Ectodermal cell (in vitro differentiated cells): ENCODE results near the gene RFX5.

Experiments
- H3K27ac ChIP-seq: 2 replicates; pipeline ENCODE4 v1.7.0; 2013; ENCODE audit warnings: mild to moderate bottlenecking, low read depth, low read length; ENCODE audit not compliant: insufficient read depth, poor library complexity, severe bottlenecking
- H3K27me3 ChIP-seq: 2 replicates; pipeline ENCODE4 v1.7.0; 2013; ENCODE audit warnings: mild to moderate bottlenecking, low read length; ENCODE audit not compliant: insufficient read depth, control insufficient read depth, poor library complexity, severe bottlenecking
- H3K36me3 ChIP-seq: one replicate; pipeline ENCODE4 v1.7.0; 2013; ENCODE audit warnings: low read length; ENCODE audit not compliant: control insufficient read depth, insufficient read depth
- H3K4me1 ChIP-seq: one replicate; pipeline ENCODE4 v1.7.0; 2013; ENCODE audit warnings: low read length; ENCODE audit not compliant: control insufficient read depth, insufficient read depth
- H3K4me3 ChIP-seq: 2 replicates; pipeline ENCODE4 v1.7.0; 2013; ENCODE audit warnings: low read depth, low read length, control low read depth; ENCODE audit not compliant: insufficient read depth
- H3K9me3 ChIP-seq: 2 replicates; pipeline ENCODE4 v1.7.0; 2013; ENCODE audit warnings: mild to moderate bottlenecking, low read length, moderate library complexity; ENCODE audit not compliant: control insufficient read depth
- WGBS, 2 experiments: methylation state at CpG; one replicate each; pipeline ENCODE4 v1.1.7; 2013; ENCODE audit warnings: missing lambda C conversion rate in 2 of 2; 5-methylcytosine and 5-hydroxymethylcytosine counted together

The RFX5 gene

GRCh38 chr1:151309811-151310323 lies 37.2 kb downstream of the RFX5 start:
- H3K27ac ChIP-seq: peak overlapping the region; percentile 64
- no peaks in the 10 kb centered on the region for H3K9me3 ChIP-seq
- WGBS, 2 experiments: 35 to 38% methylated on average over 7 of the region's 7 CpGs
- H3K27me3 ChIP-seq: no peaks in the 10 kb centered on the region
- H3K4me3 ChIP-seq: no peak overlapping the region
- peaks cover 20% of the 10 kb centered on the region for H3K4me1 ChIP-seq
- peaks cover 28% of the 10 kb centered on the region for H3K36me3 ChIP-seq

DNA sequence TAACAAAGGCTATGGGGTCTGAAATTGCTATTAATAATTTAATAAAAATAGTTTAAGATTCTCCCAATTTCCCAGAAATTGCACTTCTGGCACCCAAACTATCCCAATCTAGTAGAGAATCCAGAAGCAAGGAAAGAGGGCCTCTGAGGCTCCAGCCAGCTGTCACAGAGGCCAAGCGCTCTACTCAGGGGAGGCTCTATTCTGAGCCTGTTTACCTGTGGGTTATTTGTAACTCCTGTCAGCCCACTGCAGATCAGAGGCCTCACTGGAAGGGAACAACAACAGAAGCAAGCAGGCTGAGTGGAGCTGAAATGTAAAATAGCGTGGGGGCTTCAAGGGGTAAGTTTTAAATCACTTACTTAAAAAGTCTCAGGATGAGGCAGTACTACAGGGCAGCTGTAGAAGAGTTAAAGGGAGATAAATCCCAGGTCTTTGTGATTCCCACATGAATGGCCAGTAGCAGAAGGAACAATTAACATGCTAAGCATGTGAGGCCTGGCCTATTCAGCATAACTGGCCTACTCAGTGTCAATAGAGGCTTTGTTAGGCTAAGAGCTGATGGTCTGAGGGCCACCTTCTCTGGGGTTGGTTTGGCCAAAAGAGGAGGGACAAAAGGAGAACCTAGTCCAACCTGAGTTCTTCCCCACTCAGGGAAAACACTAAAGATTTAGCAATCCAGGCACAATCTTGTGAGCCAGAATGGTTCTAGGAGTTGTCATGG lies 52.1 kb downstream of the RFX5 start:
- H3K36me3 ChIP-seq: peaks cover 28% of the 10 kb centered on the region
- peak overlapping the region; percentile 47 for H3K27ac ChIP-seq
- no peak overlapping the region for H3K4me3 ChIP-seq
- H3K9me3 ChIP-seq: no peaks in the 10 kb centered on the region
- no peaks in the 10 kb centered on the region for H3K27me3 ChIP-seq
- H3K4me1 ChIP-seq: peaks cover 12% of the 10 kb centered on the region
- 58% methylated on average over 2 of the region's 2 CpGs for WGBS, 2 experiments

GRCh38 chr1:151293093-151293492 lies 54.0 kb downstream of the RFX5 start:
- 92 to 99% methylated on average over 6 of the region's 6 CpGs for WGBS, 2 experiments
- Histone ChIP-seq H3K27me3 (no peaks in the 10 kb centered on the region), H3K9me3 (no peaks in the 10 kb centered on the region), H3K4me3 (no peak overlapping the region), H3K36me3 (peaks cover 35% of the 10 kb centered on the region), H3K4me1 (peaks cover 12% of the 10 kb centered on the region), H3K27ac (no peak overlapping the region)

GRCh38 chr1:151292207-151293030 lies 54.6 kb downstream of the RFX5 start:
- H3K4me1 ChIP-seq: peaks cover 12% of the 10 kb centered on the region
- no peaks in the 10 kb centered on the region for H3K9me3 ChIP-seq
- H3K4me3 ChIP-seq: no peak overlapping the region
- H3K27ac ChIP-seq: no peak overlapping the region
- peaks cover 41% of the 10 kb centered on the region for H3K36me3 ChIP-seq
- no peaks in the 10 kb centered on the region for H3K27me3 ChIP-seq
- WGBS, 2 experiments: 94 to 95% methylated on average over 13 of the region's 13 CpGs

DNA sequence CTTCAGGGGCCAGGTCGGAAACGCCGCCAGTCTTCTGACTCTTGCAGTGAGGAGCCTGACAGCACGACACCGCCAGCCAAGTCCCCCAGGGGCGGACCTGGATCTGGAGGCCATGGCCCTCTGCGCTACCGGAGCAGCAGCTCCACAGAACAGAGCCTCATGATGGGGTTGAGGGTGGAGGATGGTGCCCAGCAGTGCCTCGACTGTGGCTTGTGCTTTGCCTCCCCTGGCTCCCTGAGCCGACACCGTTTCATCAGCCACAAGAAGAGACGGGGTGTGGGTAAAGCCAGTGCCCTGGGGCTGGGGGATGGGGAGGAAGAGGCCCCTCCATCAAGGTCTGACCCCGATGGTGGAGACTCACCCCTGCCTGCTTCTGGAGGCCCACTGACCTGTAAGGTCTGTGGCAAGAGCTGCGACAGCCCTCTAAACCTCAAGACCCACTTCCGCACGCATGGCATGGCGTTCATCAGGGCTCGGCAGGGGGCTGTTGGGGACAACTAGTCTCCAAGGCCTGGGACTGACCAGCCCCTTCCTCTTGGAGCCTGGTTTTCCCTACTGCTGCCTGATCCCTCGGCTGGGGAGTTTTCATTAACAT lies 56.2 kb downstream of the RFX5 start:
- whole genome bisulfite sequencing, 2 experiments: 92 to 93% methylated on average over 19 of the region's 19 CpGs
- H3K9me3 ChIP-seq: no peaks in the 10 kb centered on the region
- no peak overlapping the region for H3K4me3 ChIP-seq
- no peaks in the 10 kb centered on the region for H3K27me3 ChIP-seq
- peaks cover 12% of the 10 kb centered on the region for H3K4me1 ChIP-seq
- H3K27ac ChIP-seq: no peak overlapping the region
- peaks cover 52% of the 10 kb centered on the region for H3K36me3 ChIP-seq
